ENCODE results near the gene SIGLEC14.
"Not testable (repeated sequence)": the region's sequence is repeated elsewhere in the genome, so short reads cannot be mapped to it uniquely, and the experiment has no call there.

Gene SIGLEC14

GRCh38 chr19:51668216-51668615 is 21.6 kb upstream of the SIGLEC14 start:
- no peak for DNase-seq

- no peak for DNase-seq
Measured at GRCh38 chr19:51664997-51665396, 18.4 kb upstream of the SIGLEC14 start.

GRCh38 chr19:51664131-51664530 is 17.5 kb upstream of the SIGLEC14 start:
- no peak for DNase-seq

GRCh38 chr19:51663650-51664049 is 17.0 kb upstream of the SIGLEC14 start:
- no peak for DNase-seq

- DNase-seq, result no peak
Measured at GRCh38 chr19:51660975-51661600, 14.5 kb upstream of the SIGLEC14 start.

- no peak for DNase-seq
Measured at GRCh38 chr19:51654783-51655182, 8.2 kb upstream of the SIGLEC14 start.

GRCh38 chr19:51653162-51653561 is 6.5 kb upstream of the SIGLEC14 start:
- no peak for DNase-seq

- DNase-seq, result no peak
Measured at GRCh38 chr19:51652266-51652665, 5.6 kb upstream of the SIGLEC14 start.

GRCh38 chr19:51651216-51651846 is 4.7 kb upstream of the SIGLEC14 start:
- DNase-seq, result no peak

- DNase-seq, result no peak
Measured at GRCh38 chr19:51647318-51647717, 693 bp upstream of the SIGLEC14 start.

GRCh38 chr19:51644636-51645271 is 1.9 kb downstream of the SIGLEC14 start:
- no peak for DNase-seq

GRCh38 chr19:51641648-51642047 is 5.0 kb downstream of the SIGLEC14 start:
- no peak for DNase-seq

- no peak for DNase-seq
Measured at GRCh38 chr19:51640386-51640785, 6.2 kb downstream of the SIGLEC14 start.

GRCh38 chr19:51639916-51640315 is 6.7 kb downstream of the SIGLEC14 start:
- no peak for DNase-seq

- DNase-seq, result no peak
Measured at GRCh38 chr19:51637362-51637978, 9.2 kb downstream of the SIGLEC14 start.

- no peak for DNase-seq
Measured at GRCh38 chr19:51632126-51632525, 14.5 kb downstream of the SIGLEC14 start.

GRCh38 chr19:51630315-51630714 is 16.3 kb downstream of the SIGLEC14 start, which contains the start of gene SIGLEC5:
TSS of gene SIGLEC5 (minus strand) at chr19:51630401. CDS start at chr19:51630335, 66 bp downstream.
- not testable (repeated sequence) for DNase-seq

GRCh38 chr19:51628153-51628939 is 18.3 kb downstream of the SIGLEC14 start:
- no peak for DNase-seq

- DNase-seq, result no peak
Measured at GRCh38 chr19:51627491-51628138, 19.0 kb downstream of the SIGLEC14 start.

- no peak for DNase-seq
Measured at GRCh38 chr19:51626675-51627074, 19.9 kb downstream of the SIGLEC14 start.

- DNase-seq, result no peak
Measured at GRCh38 chr19:51621178-51621577, 25.4 kb downstream of the SIGLEC14 start.

GRCh38 chr19:51615991-51616390 is 30.6 kb downstream of the SIGLEC14 start:
- no peak for DNase-seq

Measured in NCI-H2081 treated with DMSO at 0.1 percent for 48 hours (cell line).